Measurements from ENCODE around the gene NOP16.
A peak's percentile ranks its signal among the peaks of the same experiment; 100 is the strongest.
"Not testable (repeated sequence)": the region's sequence is repeated elsewhere in the genome, so short reads cannot be mapped to it uniquely, and the experiment has no call there.

The NOP16 gene

GRCh38 chr5:176409765-176410164 lies 21.4 kb upstream of the NOP16 start:
- DNase-seq (ENCODE audit: low spot score): no peak

- no peak for DNase-seq (ENCODE audit: low spot score)
Measured at GRCh38 chr5:176408590-176408989, 20.2 kb upstream of the NOP16 start.

GRCh38 chr5:176408252-176408573 lies 19.8 kb upstream of the NOP16 start:
- DNase-seq (ENCODE audit: low spot score): not testable (repeated sequence)

- peak; percentile 18 for DNase-seq (ENCODE audit: low spot score)
Measured at GRCh38 chr5:176407456-176408251, 19.3 kb upstream of the NOP16 start.

GRCh38 chr5:176406436-176407052 lies 18.1 kb upstream of the NOP16 start:
- no peak for DNase-seq (ENCODE audit: low spot score)

- DNase-seq (ENCODE audit: low spot score): no peak
Measured at GRCh38 chr5:176405656-176406435, 17.4 kb upstream of the NOP16 start.

GRCh38 chr5:176401281-176402205 lies 13.1 kb upstream of the NOP16 start:
- no peak for DNase-seq (ENCODE audit: low spot score)

- DNase-seq (ENCODE audit: low spot score): no peak
Measured at GRCh38 chr5:176400382-176401156, 12.2 kb upstream of the NOP16 start.

- no peak for DNase-seq (ENCODE audit: low spot score)
Measured at GRCh38 chr5:176397736-176398420, 9.5 kb upstream of the NOP16 start.

GRCh38 chr5:176396330-176396729 lies 7.9 kb upstream of the NOP16 start:
- DNase-seq (ENCODE audit: low spot score): no peak

GRCh38 chr5:176394881-176395675 lies 6.7 kb upstream of the NOP16 start:
- DNase-seq (ENCODE audit: low spot score): no peak

GRCh38 chr5:176394096-176394495 lies 5.7 kb upstream of the NOP16 start:
- DNase-seq (ENCODE audit: low spot score): no peak

GRCh38 chr5:176392526-176392925 lies 4.1 kb upstream of the NOP16 start:
- no peak for DNase-seq (ENCODE audit: low spot score)

- no peak for DNase-seq (ENCODE audit: low spot score)
Measured at GRCh38 chr5:176391999-176392398, 3.6 kb upstream of the NOP16 start.

GRCh38 chr5:176391479-176391878 lies 3.1 kb upstream of the NOP16 start:
- DNase-seq (ENCODE audit: low spot score): no peak

- DNase-seq (ENCODE audit: low spot score): no peak
Measured at GRCh38 chr5:176389135-176390123, 1.0 kb upstream of the NOP16 start.

GRCh38 chr5:176388003-176388443 lies 375 bp downstream of the NOP16 start:
- DNase-seq (ENCODE audit: low spot score): peak; percentile 18

- no peak for DNase-seq (ENCODE audit: low spot score)
Measured at GRCh38 chr5:176387384-176387925, 943 bp downstream of the NOP16 start.

Data from AG08395 (cell line).